ENCODE measurements around the gene ODC1. TPM values are rescaled to one million over a fixed set of nuclear protein-coding genes. Genes with fewer than 3 reads are reported as not detected.

The ODC1 gene
- total and polyA plus RNA-seq, 10 donors = 28.9 to 84.3 (median 63.4) TPM

DNA sequence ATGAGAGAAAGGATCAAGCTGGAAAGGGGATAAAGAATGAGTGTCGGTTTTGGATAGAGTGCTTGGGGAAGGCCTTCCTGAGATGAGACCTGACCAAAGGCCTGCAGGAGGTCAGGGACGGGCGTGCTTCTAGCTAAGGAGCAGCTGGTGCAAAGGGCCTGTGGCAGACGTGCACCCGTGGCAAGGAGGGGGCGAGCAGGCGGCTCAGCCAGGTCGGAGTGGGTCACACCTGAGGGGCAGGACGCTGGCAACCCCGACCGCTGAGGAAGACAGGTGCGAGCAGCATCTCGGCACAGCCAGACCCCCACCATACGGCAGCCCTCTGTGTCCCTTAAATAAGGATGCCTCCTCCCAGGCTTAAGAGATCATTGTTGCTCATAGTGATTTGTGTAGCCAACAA, 48.1 kb downstream of the ODC1 start:
- intact Hi-C loops (cut with DNase I; ENCODE audit: low total_unique reads) = loop anchor here (10.0 kb wide), 3 partner anchors 95 to 275 kb away; partner anchors contain the start of genes HPCAL1 and RRM2
- Histone ChIP-seq H3K4me3 (no peak overlapping the region), H3K4me1 (peaks cover 22 to 93% (median 50%) of the 10 kb centered on the region in 6 donors), H3K36me3 (peaks cover 0 to 52% (median 0%) of the 10 kb centered on the region in 6 donors), H3K27me3 (replicated peaks in 1 of 7) (no peaks in the 10 kb centered on the region), H3K9me3 (no peaks in the 10 kb centered on the region), H3K27ac (peak overlapping the region in 7 of 8 donors; percentile 8 to 76 (median 69))
- no peak for DNase-seq
- TF ChIP-seq POLR2A (IDR thresholded peaks at IDR 0.05) (no peak), POLR2AphosphoS5 (IDR thresholded peaks at IDR 0.05) (no peak)
- TF ChIP-seq, protein P1, sequence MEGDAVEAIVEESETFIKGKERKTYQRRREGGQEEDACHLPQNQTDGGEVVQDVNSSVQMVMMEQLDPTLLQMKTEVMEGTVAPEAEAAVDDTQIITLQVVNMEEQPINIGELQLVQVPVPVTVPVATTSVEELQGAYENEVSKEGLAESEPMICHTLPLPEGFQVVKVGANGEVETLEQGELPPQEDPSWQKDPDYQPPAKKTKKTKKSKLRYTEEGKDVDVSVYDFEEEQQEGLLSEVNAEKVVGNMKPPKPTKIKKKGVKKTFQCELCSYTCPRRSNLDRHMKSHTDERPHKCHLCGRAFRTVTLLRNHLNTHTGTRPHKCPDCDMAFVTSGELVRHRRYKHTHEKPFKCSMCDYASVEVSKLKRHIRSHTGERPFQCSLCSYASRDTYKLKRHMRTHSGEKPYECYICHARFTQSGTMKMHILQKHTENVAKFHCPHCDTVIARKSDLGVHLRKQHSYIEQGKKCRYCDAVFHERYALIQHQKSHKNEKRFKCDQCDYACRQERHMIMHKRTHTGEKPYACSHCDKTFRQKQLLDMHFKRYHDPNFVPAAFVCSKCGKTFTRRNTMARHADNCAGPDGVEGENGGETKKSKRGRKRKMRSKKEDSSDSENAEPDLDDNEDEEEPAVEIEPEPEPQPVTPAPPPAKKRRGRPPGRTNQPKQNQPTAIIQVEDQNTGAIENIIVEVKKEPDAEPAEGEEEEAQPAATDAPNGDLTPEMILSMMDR (IDR thresholded peaks at IDR 0.05 in 8 of 11, conservative IDR thresholded peaks at IDR 0.05 in 3 of 11) = no peak
- WGBS, 5 donors = 83 to 89% (median 87%) methylated on average over 14 of the region's 14 CpGs

DNA sequence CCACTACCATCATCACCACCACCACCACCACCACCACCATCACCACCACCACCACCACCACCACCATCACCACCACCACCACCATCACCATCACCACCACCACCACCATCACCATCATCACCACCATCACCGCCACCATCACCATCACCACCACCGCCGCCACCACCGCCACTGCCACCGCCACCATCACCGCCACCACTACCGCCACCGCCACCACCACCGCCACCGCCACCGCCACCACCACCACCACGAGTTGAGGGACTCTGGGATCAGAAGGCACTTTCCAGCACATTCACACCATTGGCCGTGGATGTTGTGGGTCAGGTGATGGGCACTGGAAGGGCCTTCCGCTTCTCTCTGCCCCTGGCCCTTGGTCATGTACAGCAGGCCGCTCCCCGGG, 48.8 kb downstream of the ODC1 start:
- 72 to 91% (median 86%) methylated on average over 10 to 16 of the region's 16 CpGs for WGBS, 5 donors
- intact Hi-C loops (cut with DNase I; ENCODE audit: low total_unique reads) = no loop called here
- Histone ChIP-seq H3K4me3 (no peak overlapping the region), H3K36me3 (peaks cover 0 to 45% (median 0%) of the 10 kb centered on the region in 6 donors), H3K4me1 (peaks cover 22 to 86% (median 50%) of the 10 kb centered on the region in 6 donors), H3K27me3 (replicated peaks in 1 of 7) (no peaks in the 10 kb centered on the region), H3K27ac (peak overlapping the region in 5 of 8 donors; percentile 8 to 76 (median 70)), H3K9me3 (no peaks in the 10 kb centered on the region)
- no peak for TF ChIP-seq POLR2AphosphoS5 (IDR thresholded peaks at IDR 0.05)
- no peak for TF ChIP-seq POLR2A (IDR thresholded peaks at IDR 0.05)
- TF ChIP-seq, protein P1 (IDR thresholded peaks at IDR 0.05 in 8 of 11, conservative IDR thresholded peaks at IDR 0.05 in 3 of 11) = no peak
- DNase-seq = no peak

DNA sequence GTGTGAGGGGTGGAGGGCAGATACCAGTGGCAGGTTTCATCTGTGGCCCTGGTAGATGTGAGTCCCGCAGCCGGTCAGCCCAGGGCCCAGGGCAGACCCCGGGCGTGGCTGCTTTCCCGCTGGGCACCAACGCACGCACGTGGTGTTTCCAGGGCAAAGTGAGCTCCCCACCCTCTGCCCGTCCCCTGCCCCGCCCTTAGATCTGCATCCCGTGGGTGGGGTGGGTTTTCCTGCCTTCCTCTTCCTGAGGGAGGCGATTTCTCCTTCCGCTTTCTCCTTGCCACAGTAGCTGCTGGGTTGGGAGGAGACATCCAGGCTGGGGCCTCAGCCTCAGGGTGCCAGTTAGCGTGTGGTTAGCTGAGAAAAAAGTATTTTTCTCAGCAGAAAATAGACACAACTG, 49.6 kb downstream of the ODC1 start:
- H3K9me3 ChIP-seq = no peaks in the 10 kb centered on the region
- peak overlapping the region in 5 of 8 donors; percentile 2 to 70 (median 46) for H3K27ac ChIP-seq
- intact Hi-C loops (cut with DNase I; ENCODE audit: low total_unique reads) = no loop called here
- WGBS, 5 donors = 34 to 58% (median 37%) methylated on average over 13 to 14 of the region's 14 CpGs
- no peaks in the 10 kb centered on the region for H3K27me3 ChIP-seq (replicated peaks in 1 of 7)
- no peak for TF ChIP-seq POLR2A (IDR thresholded peaks at IDR 0.05)
- TF ChIP-seq POLR2AphosphoS5 (IDR thresholded peaks at IDR 0.05) = peak in 2 of 3 donors; percentile 12 to 40
- TF ChIP-seq, protein P1 (IDR thresholded peaks at IDR 0.05 in 8 of 11, conservative IDR thresholded peaks at IDR 0.05 in 3 of 11) = no peak
- no peak overlapping the region for H3K4me3 ChIP-seq
- peak; percentile 74 for DNase-seq
- H3K36me3 ChIP-seq = peaks cover 0 to 39% (median 0%) of the 10 kb centered on the region in 6 donors
- H3K4me1 ChIP-seq = peaks cover 22 to 84% (median 53%) of the 10 kb centered on the region in 6 donors

DNA sequence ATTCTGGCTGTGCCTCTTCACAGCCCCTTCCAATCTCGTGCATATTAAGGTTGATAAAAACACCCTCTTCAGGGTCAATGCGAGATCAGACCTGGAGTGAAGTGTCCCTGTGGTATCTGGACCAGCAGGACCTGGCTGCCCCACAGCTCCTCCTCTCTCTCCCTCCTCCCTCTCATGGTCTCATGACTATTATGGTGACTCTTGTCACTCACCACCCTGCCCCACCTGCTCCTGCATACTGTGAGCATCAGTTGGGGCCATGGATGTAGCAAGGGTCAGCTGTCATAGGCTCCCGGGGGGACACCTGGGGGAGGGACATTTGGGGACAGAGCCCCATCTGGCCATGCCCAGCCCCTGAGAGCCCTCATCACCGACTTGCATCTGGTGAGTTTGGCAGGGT, 50.2 kb downstream of the ODC1 start:
- H3K27ac ChIP-seq = peak overlapping the region in 2 of 8 donors; percentile 61 to 70
- H3K9me3 ChIP-seq = no peaks in the 10 kb centered on the region
- H3K27me3 ChIP-seq (replicated peaks in 1 of 7) = no peaks in the 10 kb centered on the region
- intact Hi-C loops (cut with DNase I; ENCODE audit: low total_unique reads) = no loop called here
- DNase-seq = no peak
- TF ChIP-seq, protein P1 (IDR thresholded peaks at IDR 0.05 in 8 of 11, conservative IDR thresholded peaks at IDR 0.05 in 3 of 11) = no peak
- no peak for TF ChIP-seq POLR2AphosphoS5 (IDR thresholded peaks at IDR 0.05)
- no peak for TF ChIP-seq POLR2A (IDR thresholded peaks at IDR 0.05)
- WGBS, 5 donors = 64 to 81% (median 76%) methylated on average over 4 of the region's 4 CpGs
- peaks cover 0 to 39% (median 0%) of the 10 kb centered on the region in 6 donors for H3K36me3 ChIP-seq
- peaks cover 22 to 86% (median 59%) of the 10 kb centered on the region in 6 donors for H3K4me1 ChIP-seq
- no peak overlapping the region for H3K4me3 ChIP-seq

Measured in spleen (tissue), 11 donors.